ENCODE results near the gene GJD3.

GRCh38 chr17:40337351-40337750, 27.2 kb downstream of the GJD3 start:
- TF ChIP-seq, protein P1, sequence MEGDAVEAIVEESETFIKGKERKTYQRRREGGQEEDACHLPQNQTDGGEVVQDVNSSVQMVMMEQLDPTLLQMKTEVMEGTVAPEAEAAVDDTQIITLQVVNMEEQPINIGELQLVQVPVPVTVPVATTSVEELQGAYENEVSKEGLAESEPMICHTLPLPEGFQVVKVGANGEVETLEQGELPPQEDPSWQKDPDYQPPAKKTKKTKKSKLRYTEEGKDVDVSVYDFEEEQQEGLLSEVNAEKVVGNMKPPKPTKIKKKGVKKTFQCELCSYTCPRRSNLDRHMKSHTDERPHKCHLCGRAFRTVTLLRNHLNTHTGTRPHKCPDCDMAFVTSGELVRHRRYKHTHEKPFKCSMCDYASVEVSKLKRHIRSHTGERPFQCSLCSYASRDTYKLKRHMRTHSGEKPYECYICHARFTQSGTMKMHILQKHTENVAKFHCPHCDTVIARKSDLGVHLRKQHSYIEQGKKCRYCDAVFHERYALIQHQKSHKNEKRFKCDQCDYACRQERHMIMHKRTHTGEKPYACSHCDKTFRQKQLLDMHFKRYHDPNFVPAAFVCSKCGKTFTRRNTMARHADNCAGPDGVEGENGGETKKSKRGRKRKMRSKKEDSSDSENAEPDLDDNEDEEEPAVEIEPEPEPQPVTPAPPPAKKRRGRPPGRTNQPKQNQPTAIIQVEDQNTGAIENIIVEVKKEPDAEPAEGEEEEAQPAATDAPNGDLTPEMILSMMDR (IDR thresholded peaks at IDR 0.05), result no peak
- TF ChIP-seq POLR2A (IDR thresholded peaks at IDR 0.05), result no peak

Measured in suprapubic skin (tissue), 3 donors.